Measurements from ENCODE around the gene XRCC4. TPM values are rescaled to one million over a fixed set of nuclear protein-coding genes. Genes with fewer than 3 reads are reported as not detected.

The XRCC4 gene
- total RNA-seq, 5 donors from 2014 or later (not counting 1 experiment from before 2014, with no cell fraction given) = 3.5 to 5.1 (median 4.2) TPM

DNA sequence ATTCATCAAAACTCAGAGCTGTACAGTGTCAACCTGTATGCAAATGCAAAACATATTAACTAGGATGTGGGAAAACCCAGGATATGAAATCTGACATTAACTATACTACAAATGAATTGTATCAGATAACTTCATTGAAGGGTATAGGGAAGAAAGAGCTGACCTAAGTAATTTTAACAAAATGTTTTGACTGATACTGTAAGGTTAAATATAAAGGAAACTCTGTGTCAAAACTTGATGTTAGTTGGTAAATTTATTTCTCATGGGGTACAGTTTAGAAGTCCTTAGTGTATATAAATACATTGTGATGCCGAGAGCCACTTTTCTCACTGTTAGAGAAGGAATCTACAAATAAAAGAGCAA, 316.1 kb downstream of the XRCC4 start:
- Mint-ChIP-seq H3K27me3 (no peaks in the 10 kb centered on the region), H3K4me3 (no peak overlapping the region), H3K27ac (no peak overlapping the region), H3K4me1 (no peaks in the 10 kb centered on the region), H3K36me3 (no peaks in the 10 kb centered on the region), H3K9me3 (no peaks in the 10 kb centered on the region)
- Histone ChIP-seq H3K27ac (ENCODE audit: low read length) (no peak overlapping the region), H3K4me1 (ENCODE audit: control insufficient read depth in 1 of 2, extremely low read depth in 1 of 2, insufficient read depth in 2 of 2, low read length in 2 of 2) (no peaks in the 10 kb centered on the region), H3K4me3 (ENCODE audit: control insufficient read depth in 1 of 2, extremely low read depth in 1 of 2, low read length in 1 of 2) (no peak overlapping the region), H3K27me3 (replicated peaks in 1 of 2; ENCODE audit: control insufficient read depth in 2 of 2, extremely low read depth in 1 of 2, insufficient read depth in 2 of 2, low read length in 1 of 2) (no peaks in the 10 kb centered on the region), H3K9me3 (no peaks in the 10 kb centered on the region), H3K36me3 (ENCODE audit: control insufficient read depth in 2 of 2, extremely low read depth in 1 of 2, insufficient read depth in 1 of 2, low read length in 1 of 2) (no peaks in the 10 kb centered on the region)
- no CpG with 5 or more reads among the region's 1 CpG for WGBS (ENCODE audit: insufficient coverage)
- ATAC-seq (replicated peaks in 1 of 4) (no peak), DNase-seq (no peak)
- CTCF ChIA-PET = interaction anchor here in 1 of 2 donors (0.5 kb wide), 1 partner anchor 1087 kb away, joined by 7 read pairs; no protein-coding TSS in a partner anchor
- POLR2A ChIA-PET = no interaction called here

DNA sequence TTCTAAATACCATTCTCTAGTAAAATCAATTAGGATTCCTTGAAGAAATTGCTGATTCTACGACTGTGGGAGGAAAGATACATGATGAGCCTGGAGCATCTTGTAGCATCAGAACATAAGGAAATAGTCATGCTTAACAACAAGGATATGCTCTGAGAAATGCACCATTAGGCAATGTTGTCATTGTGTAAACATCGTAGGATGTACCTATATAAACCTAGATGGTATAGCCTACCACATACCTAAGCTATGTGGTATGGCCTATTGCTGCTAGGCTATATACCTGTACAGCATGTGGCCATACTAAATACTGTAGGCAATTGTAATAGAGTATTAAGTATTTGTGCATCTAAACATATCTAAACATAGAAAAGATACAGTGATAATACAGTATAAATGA, 316.8 kb downstream of the XRCC4 start:
- DNase-seq (no peak), ATAC-seq (replicated peaks in 1 of 4) (no peak)
- no peaks in the 10 kb centered on the region for H3K36me3 ChIP-seq (ENCODE audit: control insufficient read depth in 2 of 2, extremely low read depth in 1 of 2, insufficient read depth in 1 of 2, low read length in 1 of 2)
- H3K9me3 Mint-ChIP-seq = no peaks in the 10 kb centered on the region
- ChIA-PET POLR2A (no interaction called here), CTCF (no interaction called here)
- H3K27ac Mint-ChIP-seq = no peak overlapping the region
- H3K27me3 Mint-ChIP-seq = no peaks in the 10 kb centered on the region
- H3K36me3 Mint-ChIP-seq = no peaks in the 10 kb centered on the region
- WGBS (ENCODE audit: insufficient coverage) = no CpG with 5 or more reads among the region's 2 CpGs
- H3K4me1 ChIP-seq (ENCODE audit: control insufficient read depth in 1 of 2, extremely low read depth in 1 of 2, insufficient read depth in 2 of 2, low read length in 2 of 2) = no peaks in the 10 kb centered on the region
- H3K27ac ChIP-seq (ENCODE audit: low read length) = no peak overlapping the region
- H3K4me1 Mint-ChIP-seq = no peaks in the 10 kb centered on the region
- H3K4me3 Mint-ChIP-seq = no peak overlapping the region
- H3K4me3 ChIP-seq (ENCODE audit: control insufficient read depth in 1 of 2, extremely low read depth in 1 of 2, low read length in 1 of 2) = no peak overlapping the region
- H3K27me3 ChIP-seq (replicated peaks in 1 of 2; ENCODE audit: control insufficient read depth in 2 of 2, extremely low read depth in 1 of 2, insufficient read depth in 2 of 2, low read length in 1 of 2) = no peaks in the 10 kb centered on the region
- H3K9me3 ChIP-seq = no peaks in the 10 kb centered on the region

DNA sequence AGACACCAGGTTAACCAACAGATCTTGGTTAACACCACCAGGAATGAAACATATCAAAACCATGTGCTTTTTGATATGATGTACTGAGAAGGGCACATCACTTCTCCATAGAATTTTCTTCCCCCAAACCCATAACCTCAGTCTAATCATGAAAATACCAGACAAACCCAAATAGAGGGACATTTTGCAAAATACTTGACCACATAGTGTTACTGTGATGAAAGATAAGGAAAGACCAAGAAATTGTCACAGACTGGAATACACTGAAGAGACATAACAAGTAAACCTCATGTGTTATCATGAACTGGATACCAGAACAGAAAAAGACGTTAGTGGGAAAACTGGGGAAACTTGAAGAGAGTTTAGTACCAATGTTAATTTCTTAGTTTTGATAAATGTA, 319.3 kb downstream of the XRCC4 start:
- no peak overlapping the region for H3K4me3 Mint-ChIP-seq
- POLR2A ChIA-PET = no interaction called here
- no peak overlapping the region for H3K27ac Mint-ChIP-seq
- no peaks in the 10 kb centered on the region for H3K4me1 ChIP-seq (ENCODE audit: control insufficient read depth in 1 of 2, extremely low read depth in 1 of 2, insufficient read depth in 2 of 2, low read length in 2 of 2)
- H3K9me3 ChIP-seq = no peaks in the 10 kb centered on the region
- H3K27me3 Mint-ChIP-seq = no peaks in the 10 kb centered on the region
- no peaks in the 10 kb centered on the region for H3K9me3 Mint-ChIP-seq
- DNase-seq = no peak
- WGBS (ENCODE audit: insufficient coverage) = no CpG with 5 or more reads among the region's 1 CpG
- peaks cover 0 to 3% (median 0%) of the 10 kb centered on the region in 3 donors for H3K4me1 Mint-ChIP-seq
- H3K27ac ChIP-seq (ENCODE audit: low read length) = no peak overlapping the region
- no peak for ATAC-seq (replicated peaks in 1 of 4)
- no peak overlapping the region for H3K4me3 ChIP-seq (ENCODE audit: control insufficient read depth in 1 of 2, extremely low read depth in 1 of 2, low read length in 1 of 2)
- no peaks in the 10 kb centered on the region for H3K36me3 Mint-ChIP-seq
- H3K27me3 ChIP-seq (replicated peaks in 1 of 2; ENCODE audit: control insufficient read depth in 2 of 2, extremely low read depth in 1 of 2, insufficient read depth in 2 of 2, low read length in 1 of 2) = no peaks in the 10 kb centered on the region
- H3K36me3 ChIP-seq (ENCODE audit: control insufficient read depth in 2 of 2, extremely low read depth in 1 of 2, insufficient read depth in 1 of 2, low read length in 1 of 2) = no peaks in the 10 kb centered on the region
- CTCF ChIA-PET = no interaction called here

DNA sequence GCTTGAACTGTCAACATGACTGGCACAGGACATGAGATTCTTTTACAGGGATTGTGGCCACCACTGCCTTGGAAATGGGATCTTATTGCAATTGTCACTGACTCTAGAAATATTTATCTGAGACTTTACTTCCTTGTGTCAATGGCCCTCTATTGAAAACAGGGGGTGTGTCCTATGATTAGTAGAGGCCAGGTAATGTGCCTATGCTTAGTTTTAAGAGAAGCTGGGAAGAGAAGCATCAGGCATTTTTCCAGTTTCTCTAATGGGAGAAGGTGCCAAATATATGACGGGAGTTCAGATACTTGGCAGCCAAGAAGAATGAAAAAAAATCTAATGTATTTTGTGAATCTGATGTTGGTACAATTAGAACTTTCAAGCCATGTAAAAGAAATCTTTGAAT, 320.3 kb downstream of the XRCC4 start:
- POLR2A ChIA-PET = no interaction called here

DNA sequence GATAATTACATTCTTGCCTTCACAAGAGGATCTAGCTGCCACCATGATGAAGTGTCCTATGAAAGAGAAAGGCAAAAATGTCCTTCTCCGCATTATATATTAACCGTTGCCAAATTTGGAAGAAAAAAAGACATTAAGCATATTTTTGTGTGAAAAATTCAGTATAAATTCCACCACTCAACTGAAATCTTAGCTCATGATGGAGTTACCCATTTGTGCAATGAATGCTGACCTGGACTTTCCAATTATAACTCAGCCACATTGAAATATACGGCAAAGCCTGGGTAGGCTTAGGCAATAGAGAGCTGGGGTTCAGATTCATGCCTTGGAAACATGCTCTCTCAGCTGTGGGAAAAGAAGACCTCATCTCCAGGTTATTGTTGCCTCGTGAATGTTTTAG, 322.9 kb downstream of the XRCC4 start:
- H3K9me3 Mint-ChIP-seq = no peaks in the 10 kb centered on the region
- no peaks in the 10 kb centered on the region for H3K27me3 Mint-ChIP-seq
- H3K27me3 ChIP-seq (replicated peaks in 1 of 2; ENCODE audit: control insufficient read depth in 2 of 2, extremely low read depth in 1 of 2, insufficient read depth in 2 of 2, low read length in 1 of 2) = no peaks in the 10 kb centered on the region
- H3K4me3 Mint-ChIP-seq = no peak overlapping the region
- ChIA-PET POLR2A (no interaction called here), CTCF (no interaction called here)
- H3K27ac ChIP-seq (ENCODE audit: low read length) = no peak overlapping the region
- DNase-seq (no peak), ATAC-seq (replicated peaks in 1 of 4) (no peak)
- H3K27ac Mint-ChIP-seq = no peak overlapping the region
- H3K9me3 ChIP-seq = no peaks in the 10 kb centered on the region
- no CpG with 5 or more reads among the region's 4 CpGs for WGBS (ENCODE audit: insufficient coverage)
- H3K36me3 ChIP-seq (ENCODE audit: control insufficient read depth in 2 of 2, extremely low read depth in 1 of 2, insufficient read depth in 1 of 2, low read length in 1 of 2) = no peaks in the 10 kb centered on the region
- no peaks in the 10 kb centered on the region for H3K36me3 Mint-ChIP-seq
- H3K4me1 ChIP-seq (ENCODE audit: control insufficient read depth in 1 of 2, extremely low read depth in 1 of 2, insufficient read depth in 2 of 2, low read length in 2 of 2) = no peaks in the 10 kb centered on the region
- peaks cover 0 to 3% (median 0%) of the 10 kb centered on the region in 3 donors for H3K4me1 Mint-ChIP-seq
- no peak overlapping the region for H3K4me3 ChIP-seq (ENCODE audit: control insufficient read depth in 1 of 2, extremely low read depth in 1 of 2, low read length in 1 of 2)

More for the DNA sequence above, 320.3 kb downstream of the XRCC4 start:
- H3K36me3 ChIP-seq (ENCODE audit: control insufficient read depth in 2 of 2, extremely low read depth in 1 of 2, insufficient read depth in 1 of 2, low read length in 1 of 2) = no peaks in the 10 kb centered on the region
- peaks cover 0 to 3% (median 0%) of the 10 kb centered on the region in 3 donors for H3K4me1 Mint-ChIP-seq
- H3K4me3 ChIP-seq (ENCODE audit: control insufficient read depth in 1 of 2, extremely low read depth in 1 of 2, low read length in 1 of 2) = no peak overlapping the region
- H3K4me3 Mint-ChIP-seq = no peak overlapping the region
- no peaks in the 10 kb centered on the region for H3K36me3 Mint-ChIP-seq
- H3K9me3 ChIP-seq = no peaks in the 10 kb centered on the region
- WGBS (ENCODE audit: insufficient coverage) = no CpG with 5 or more reads among the region's 1 CpG
- no peaks in the 10 kb centered on the region for H3K4me1 ChIP-seq (ENCODE audit: control insufficient read depth in 1 of 2, extremely low read depth in 1 of 2, insufficient read depth in 2 of 2, low read length in 2 of 2)
- no peak overlapping the region for H3K27ac Mint-ChIP-seq
- CTCF ChIA-PET = no interaction called here
- no peaks in the 10 kb centered on the region for H3K9me3 Mint-ChIP-seq
- H3K27me3 Mint-ChIP-seq = no peaks in the 10 kb centered on the region
- H3K27me3 ChIP-seq (replicated peaks in 1 of 2; ENCODE audit: control insufficient read depth in 2 of 2, extremely low read depth in 1 of 2, insufficient read depth in 2 of 2, low read length in 1 of 2) = no peaks in the 10 kb centered on the region
- no peak overlapping the region for H3K27ac ChIP-seq (ENCODE audit: low read length)
- ATAC-seq (replicated peaks in 1 of 4) = no peak
- DNase-seq = no peak

DNA sequence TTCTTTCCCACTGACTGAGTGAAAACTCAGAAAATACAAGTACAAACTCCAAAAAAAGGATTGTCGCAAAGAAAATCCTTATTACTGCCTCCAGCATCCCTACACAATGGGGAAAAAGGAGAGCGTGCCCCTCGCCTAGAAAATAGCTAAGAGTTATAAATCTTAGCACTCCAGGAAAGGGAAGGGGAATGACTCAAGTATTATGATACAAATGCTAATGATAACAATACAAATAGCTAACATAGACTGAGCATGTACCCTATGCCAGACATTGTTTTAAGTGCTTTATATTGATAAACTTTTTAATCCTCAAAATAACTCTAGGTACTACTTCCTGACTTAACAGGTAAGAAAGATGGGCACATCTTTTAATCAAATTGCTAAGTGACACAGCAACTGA, 323.4 kb downstream of the XRCC4 start:
- CTCF ChIA-PET = no interaction called here
- no CpG with 5 or more reads among the region's 3 CpGs for WGBS (ENCODE audit: insufficient coverage)

DNA sequence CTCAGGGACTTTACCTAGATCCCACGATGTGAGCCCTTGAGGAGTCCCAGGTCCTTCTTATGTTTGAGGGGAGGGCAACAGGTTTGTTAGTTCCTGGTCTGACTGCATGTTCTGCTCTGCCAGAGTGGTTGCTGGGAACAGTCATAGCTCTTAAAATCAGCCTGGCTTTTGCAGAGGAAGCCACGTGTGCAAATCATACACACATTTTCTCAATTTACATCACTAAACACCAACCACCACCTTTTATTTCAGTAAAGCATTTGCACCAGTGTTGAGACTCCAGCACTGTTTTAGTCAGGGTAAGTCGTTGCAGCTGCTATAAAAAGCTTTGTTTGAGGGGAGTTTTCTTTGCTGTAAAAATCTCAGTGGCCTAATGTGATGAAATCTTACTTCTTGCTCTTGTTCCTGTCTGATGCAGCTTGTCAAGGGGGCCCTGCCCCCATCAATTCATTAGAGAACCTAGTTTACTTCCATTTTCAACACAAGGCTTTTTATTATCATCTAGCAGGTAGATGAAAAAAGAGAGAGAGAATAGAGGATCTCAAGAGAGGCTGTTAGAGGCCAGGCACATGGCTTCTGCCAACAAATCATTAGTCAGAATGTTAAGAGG, 323.9 kb downstream of the XRCC4 start:
- Histone ChIP-seq H3K27me3 (replicated peaks in 1 of 2; ENCODE audit: control insufficient read depth in 2 of 2, extremely low read depth in 1 of 2, insufficient read depth in 2 of 2, low read length in 1 of 2) (no peaks in the 10 kb centered on the region), H3K4me1 (ENCODE audit: control insufficient read depth in 1 of 2, extremely low read depth in 1 of 2, insufficient read depth in 2 of 2, low read length in 2 of 2) (no peaks in the 10 kb centered on the region), H3K4me3 (ENCODE audit: control insufficient read depth in 1 of 2, extremely low read depth in 1 of 2, low read length in 1 of 2) (no peak overlapping the region), H3K36me3 (ENCODE audit: control insufficient read depth in 2 of 2, extremely low read depth in 1 of 2, insufficient read depth in 1 of 2, low read length in 1 of 2) (no peaks in the 10 kb centered on the region), H3K27ac (ENCODE audit: low read length) (no peak overlapping the region), H3K9me3 (no peaks in the 10 kb centered on the region)
- no peaks in the 10 kb centered on the region for H3K36me3 Mint-ChIP-seq
- no peaks in the 10 kb centered on the region for H3K27me3 Mint-ChIP-seq
- ATAC-seq (replicated peaks in 1 of 4) = no peak
- H3K27ac Mint-ChIP-seq = no peak overlapping the region
- CTCF ChIA-PET = no interaction called here
- no peak overlapping the region for H3K4me3 Mint-ChIP-seq
- no peak for DNase-seq
- POLR2A ChIA-PET = no interaction called here
- H3K4me1 Mint-ChIP-seq = peaks cover 0 to 3% (median 0%) of the 10 kb centered on the region in 3 donors
- WGBS (ENCODE audit: insufficient coverage) = no CpG with 5 or more reads among the region's 3 CpGs
- H3K9me3 Mint-ChIP-seq = no peaks in the 10 kb centered on the region

More for the DNA sequence above, 323.4 kb downstream of the XRCC4 start:
- H3K27ac ChIP-seq (ENCODE audit: low read length) = no peak overlapping the region
- no peak overlapping the region for H3K4me3 ChIP-seq (ENCODE audit: control insufficient read depth in 1 of 2, extremely low read depth in 1 of 2, low read length in 1 of 2)
- Mint-ChIP-seq H3K4me3 (no peak overlapping the region), H3K36me3 (no peaks in the 10 kb centered on the region), H3K9me3 (no peaks in the 10 kb centered on the region), H3K27ac (no peak overlapping the region), H3K27me3 (no peaks in the 10 kb centered on the region), H3K4me1 (peaks cover 0 to 3% (median 0%) of the 10 kb centered on the region in 3 donors)
- H3K27me3 ChIP-seq (replicated peaks in 1 of 2; ENCODE audit: control insufficient read depth in 2 of 2, extremely low read depth in 1 of 2, insufficient read depth in 2 of 2, low read length in 1 of 2) = no peaks in the 10 kb centered on the region
- no peaks in the 10 kb centered on the region for H3K9me3 ChIP-seq
- H3K4me1 ChIP-seq (ENCODE audit: control insufficient read depth in 1 of 2, extremely low read depth in 1 of 2, insufficient read depth in 2 of 2, low read length in 2 of 2) = no peaks in the 10 kb centered on the region
- no peak for ATAC-seq (replicated peaks in 1 of 4)
- no peaks in the 10 kb centered on the region for H3K36me3 ChIP-seq (ENCODE audit: control insufficient read depth in 2 of 2, extremely low read depth in 1 of 2, insufficient read depth in 1 of 2, low read length in 1 of 2)
- POLR2A ChIA-PET = no interaction called here
- no peak for DNase-seq

Measured in T-cell (primary cell).